MM.1S (cell line): Measurements from ENCODE around the gene SPINK2.

Source experiments
- DNase-seq: peaks from one replicate; pipeline ENCODE4 v3.0.0-alpha.2; 2015
- H2AFZ ChIP-seq: fragments of 300-600 bp; sonication (generic); 2 replicates; pipeline ENCODE4 v1.6.0; 2016; ENCODE audit warnings: antibody characterized with exemption, low read length
- H3F3A ChIP-seq: fragments of 300-600 bp; sonication (generic); 2 replicates; pipeline ENCODE4 v1.6.1; 2016; ENCODE audit warnings: mild to moderate bottlenecking, antibody characterized with exemption, low read length, moderate library complexity, mixed read lengths; ENCODE audit not compliant: insufficient read depth
- H3K27ac ChIP-seq: fragments of 300-600 bp; sonication (generic); 2 replicates; pipeline ENCODE4 v1.5.1; 2016; ENCODE audit warnings: mild to moderate bottlenecking, low read length
- H3K27me3 ChIP-seq: fragments of 300-600 bp; sonication (generic); replicated peaks from 2 replicates; pipeline ENCODE4 v1.6.0; 2016; ENCODE audit warnings: low read length; ENCODE audit not compliant: insufficient read depth
- H3K36me3 ChIP-seq: fragments of 300-600 bp; sonication (generic); replicated peaks from 2 replicates; pipeline ENCODE4 v1.6.1; 2016; ENCODE audit warnings: mild to moderate bottlenecking, low read length, mixed read lengths; ENCODE audit not compliant: insufficient read depth
- H3K4me1 ChIP-seq: fragments of 300-600 bp; sonication (generic); 2 replicates; pipeline ENCODE4 v1.6.1; 2016; ENCODE audit warnings: low read length, mixed read lengths
- H3K4me2 ChIP-seq: fragments of 300-600 bp; sonication (generic); 2 replicates; pipeline ENCODE4 v1.6.0; 2016; ENCODE audit warnings: low read depth, low read length
- H3K4me3 ChIP-seq: fragments of 300-600 bp; sonication (generic); 2 replicates; pipeline ENCODE4 v1.5.1; 2016; ENCODE audit warnings: low read length, mixed read lengths
- H3K79me2 ChIP-seq: fragments of 300-600 bp; sonication (generic); 2 replicates; pipeline ENCODE4 v1.6.1; 2016; ENCODE audit warnings: mixed run types, low read length, mixed read lengths
- H3K9ac ChIP-seq: fragments of 300-600 bp; sonication (generic); 2 replicates; pipeline ENCODE4 v1.6.1; 2016; ENCODE audit warnings: low read length, mixed read lengths
- H3K9me2 ChIP-seq: fragments of 300-600 bp; sonication (generic); replicated peaks from 2 replicates; pipeline ENCODE4 v1.6.1; 2016; ENCODE audit warnings: mild to moderate bottlenecking, low read length, mixed read lengths; ENCODE audit not compliant: insufficient read depth
- H3K9me3 ChIP-seq: fragments of 300-600 bp; sonication (generic); replicated peaks from 2 replicates; pipeline ENCODE4 v1.6.1; 2016; ENCODE audit warnings: mild to moderate bottlenecking, low read length, mixed read lengths; ENCODE audit not compliant: insufficient read depth
- H4K20me1 ChIP-seq: fragments of 300-600 bp; sonication (generic); 2 replicates; pipeline ENCODE4 v1.6.1; 2016; ENCODE audit warnings: mild to moderate bottlenecking, low read length, moderate library complexity, mixed read lengths; ENCODE audit not compliant: insufficient read depth
- EZH2 ChIP-seq: fragments of 300-600 bp; sonication (generic); optimal IDR thresholded peaks from 2 replicates; pipeline ENCODE3; 2017; ENCODE audit warnings: low read depth, mild to moderate bottlenecking, antibody characterized with exemption, low read length, mixed read lengths
- EZH2phosphoT487 ChIP-seq: fragments of 300-600 bp; sonication (generic); IDR thresholded peaks from 2 replicates; pipeline ENCODE4 v1.6.1; 2018; ENCODE audit warnings: antibody characterized with exemption, low read length
- TF ChIP-seq, protein P1 (sequence below): fragments of 300-600 bp; sonication (generic); IDR thresholded peaks from 2 replicates; pipeline ENCODE4 v1.5.1; 2016; ENCODE audit warnings: antibody characterized with exemption, low read length, mixed read lengths

The SPINK2 gene

DNA sequence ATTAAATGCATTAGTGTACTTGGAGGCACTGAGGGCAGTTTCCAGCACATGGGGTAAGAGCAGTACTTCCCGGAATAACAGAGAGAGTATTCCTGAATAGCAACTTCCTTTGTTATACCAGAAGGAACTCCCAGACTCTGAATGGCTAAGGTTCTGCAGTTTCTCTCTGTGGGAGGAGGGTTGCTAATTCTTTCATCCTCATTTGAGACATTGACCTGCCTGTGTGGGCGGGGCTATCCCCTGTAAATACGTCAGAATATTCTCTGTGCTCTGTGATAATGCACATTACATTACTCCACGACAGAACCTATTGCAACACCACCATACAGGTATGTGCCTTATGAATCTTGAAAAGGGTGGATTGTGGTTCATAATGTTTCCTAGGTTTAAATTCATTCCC lies 52.7 kb downstream of the SPINK2 start:
- Histone ChIP-seq H3K36me3 (no peaks in the 10 kb centered on the region), H3K79me2 (no peaks in the 10 kb centered on the region), H3K27ac (no peak overlapping the region), H3F3A (no peaks in the 10 kb centered on the region), H2AFZ (0 out of 2 replicates have a peak overlapping the region, but pooled peaks have one; percentile 5), H3K9me2 (no peaks in the 10 kb centered on the region), H3K27me3 (no peaks in the 10 kb centered on the region), H3K4me1 (peaks cover 8% of the 10 kb centered on the region), H3K9ac (no peak overlapping the region), H3K4me2 (no peak overlapping the region), H3K4me3 (no peak overlapping the region), H4K20me1 (no peaks in the 10 kb centered on the region), H3K9me3 (no peaks in the 10 kb centered on the region)
- TF ChIP-seq EZH2phosphoT487 = no peak
- no peak for TF ChIP-seq EZH2
- TF ChIP-seq, protein P1, sequence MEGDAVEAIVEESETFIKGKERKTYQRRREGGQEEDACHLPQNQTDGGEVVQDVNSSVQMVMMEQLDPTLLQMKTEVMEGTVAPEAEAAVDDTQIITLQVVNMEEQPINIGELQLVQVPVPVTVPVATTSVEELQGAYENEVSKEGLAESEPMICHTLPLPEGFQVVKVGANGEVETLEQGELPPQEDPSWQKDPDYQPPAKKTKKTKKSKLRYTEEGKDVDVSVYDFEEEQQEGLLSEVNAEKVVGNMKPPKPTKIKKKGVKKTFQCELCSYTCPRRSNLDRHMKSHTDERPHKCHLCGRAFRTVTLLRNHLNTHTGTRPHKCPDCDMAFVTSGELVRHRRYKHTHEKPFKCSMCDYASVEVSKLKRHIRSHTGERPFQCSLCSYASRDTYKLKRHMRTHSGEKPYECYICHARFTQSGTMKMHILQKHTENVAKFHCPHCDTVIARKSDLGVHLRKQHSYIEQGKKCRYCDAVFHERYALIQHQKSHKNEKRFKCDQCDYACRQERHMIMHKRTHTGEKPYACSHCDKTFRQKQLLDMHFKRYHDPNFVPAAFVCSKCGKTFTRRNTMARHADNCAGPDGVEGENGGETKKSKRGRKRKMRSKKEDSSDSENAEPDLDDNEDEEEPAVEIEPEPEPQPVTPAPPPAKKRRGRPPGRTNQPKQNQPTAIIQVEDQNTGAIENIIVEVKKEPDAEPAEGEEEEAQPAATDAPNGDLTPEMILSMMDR = no peak
- DNase-seq = no peak

- peaks cover 10% of the 10 kb centered on the region for H3K4me1 ChIP-seq
- H3K4me2 ChIP-seq = no peak overlapping the region
- no peak overlapping the region for H3K27ac ChIP-seq
- no peaks in the 10 kb centered on the region for H3K9me2 ChIP-seq
- no peaks in the 10 kb centered on the region for H3K79me2 ChIP-seq
- peak overlapping the region; percentile 5 for H2AFZ ChIP-seq
- H3K27me3 ChIP-seq = no peaks in the 10 kb centered on the region
- no peaks in the 10 kb centered on the region for H3F3A ChIP-seq
- H3K36me3 ChIP-seq = no peaks in the 10 kb centered on the region
- no peak for DNase-seq
- H3K9ac ChIP-seq = no peak overlapping the region
- TF ChIP-seq EZH2phosphoT487 (no peak), EZH2 (no peak)
- TF ChIP-seq, protein P1 = no peak
- H3K4me3 ChIP-seq = no peak overlapping the region
- H3K9me3 ChIP-seq = no peaks in the 10 kb centered on the region
- H4K20me1 ChIP-seq = no peaks in the 10 kb centered on the region
Measured at GRCh38 chr4:56768316-56768715, 53.2 kb downstream of the SPINK2 start.

DNA sequence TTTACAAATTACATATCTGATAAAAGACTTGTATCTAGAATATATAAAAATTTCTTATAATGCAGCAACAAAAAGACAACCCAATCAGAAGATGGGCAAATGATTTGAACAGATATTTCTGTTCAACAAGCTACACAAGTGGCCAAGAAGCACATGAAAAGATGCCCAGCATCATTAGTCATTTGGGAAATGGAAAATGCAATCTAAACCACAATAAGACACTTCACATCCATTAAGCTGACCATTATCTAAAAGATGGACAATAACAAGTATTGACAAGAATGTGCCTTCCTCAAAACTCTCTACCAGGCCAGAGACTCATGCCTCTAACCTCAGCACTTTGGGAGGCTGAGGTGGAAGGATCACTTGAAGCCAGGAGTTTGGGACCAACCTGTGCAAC lies 53.9 kb downstream of the SPINK2 start:
- H3K9me2 ChIP-seq = no peaks in the 10 kb centered on the region
- no peaks in the 10 kb centered on the region for H3K36me3 ChIP-seq
- no peak overlapping the region for H3K4me3 ChIP-seq
- no peaks in the 10 kb centered on the region for H3F3A ChIP-seq
- no peak overlapping the region for H3K9ac ChIP-seq
- DNase-seq = no peak
- H3K79me2 ChIP-seq = no peaks in the 10 kb centered on the region
- no peaks in the 10 kb centered on the region for H3K9me3 ChIP-seq
- H3K27ac ChIP-seq = no peak overlapping the region
- no peaks in the 10 kb centered on the region for H4K20me1 ChIP-seq
- no peak overlapping the region for H2AFZ ChIP-seq
- H3K4me2 ChIP-seq = no peak overlapping the region
- no peaks in the 10 kb centered on the region for H3K27me3 ChIP-seq
- TF ChIP-seq, protein P1 = no peak
- TF ChIP-seq EZH2phosphoT487 = no peak
- TF ChIP-seq EZH2 = no peak
- H3K4me1 ChIP-seq = peaks cover 17% of the 10 kb centered on the region

DNA sequence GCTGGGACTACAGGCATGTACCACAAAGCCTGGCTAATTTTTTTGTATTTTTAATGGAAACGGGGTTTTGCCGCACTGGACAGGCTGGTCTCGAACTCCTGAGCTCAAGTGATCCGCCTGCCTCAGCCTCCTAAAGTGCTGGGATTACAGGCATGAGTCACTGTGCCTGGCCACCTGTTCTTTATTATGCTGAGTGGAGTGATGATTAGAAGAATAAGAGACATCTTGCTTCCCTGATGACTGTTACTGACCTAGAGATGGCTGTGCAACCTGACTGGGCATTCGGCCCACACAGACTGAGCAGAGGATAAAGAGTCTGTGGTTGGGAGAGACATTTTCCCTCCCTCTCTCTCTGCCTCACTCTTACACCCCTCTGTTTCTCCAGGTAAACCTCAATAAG lies 56.7 kb downstream of the SPINK2 start:
- Histone ChIP-seq H3K4me3 (no peak overlapping the region), H2AFZ (0 out of 2 replicates have a peak overlapping the region, but pooled peaks have one; percentile 29)

More for the DNA sequence above, 56.7 kb downstream of the SPINK2 start:
- DNase-seq = no peak
- H3K9ac ChIP-seq = no peak overlapping the region
- H4K20me1 ChIP-seq = no peaks in the 10 kb centered on the region
- H3K27ac ChIP-seq = no peak overlapping the region
- TF ChIP-seq EZH2 = no peak
- TF ChIP-seq, protein P1 = no peak
- no peak for TF ChIP-seq EZH2phosphoT487
- H3K36me3 ChIP-seq = no peaks in the 10 kb centered on the region
- H3K9me2 ChIP-seq = no peaks in the 10 kb centered on the region
- no peaks in the 10 kb centered on the region for H3K27me3 ChIP-seq
- peaks cover 39% of the 10 kb centered on the region for H3K4me1 ChIP-seq
- H3K9me3 ChIP-seq = no peaks in the 10 kb centered on the region
- H3F3A ChIP-seq = peaks cover 5% of the 10 kb centered on the region; the same call in 1 of the 2 replicates
- no peak overlapping the region for H3K4me2 ChIP-seq
- no peaks in the 10 kb centered on the region for H3K79me2 ChIP-seq
